Fibroblast of pulmonary artery (primary cell): Measurements from ENCODE around the gene RIN3.

Experiments used
- DNase-seq: peaks from one replicate; pipeline ENCODE4 v3.0.0-alpha.2; 2010; ENCODE audit warnings: low read depth
- H3K4me3 ChIP-seq: replicated peaks from 2 replicates; pipeline ENCODE4 v1.5.1; 2011; ENCODE audit warnings: low read depth, mild to moderate bottlenecking, control low read depth, low read length, moderate library complexity
- TF ChIP-seq, protein P1 (sequence below): IDR thresholded peaks from 2 replicates; pipeline ENCODE4 v1.5.1; 2011; ENCODE audit warnings: mild to moderate bottlenecking, control low read depth, low read length, inconsistent platforms; ENCODE audit errors: missing control alignments

The RIN3 gene

GRCh38 chr14:92599811-92600210 lies 86.2 kb downstream of the RIN3 start:
- TF ChIP-seq, protein P1, sequence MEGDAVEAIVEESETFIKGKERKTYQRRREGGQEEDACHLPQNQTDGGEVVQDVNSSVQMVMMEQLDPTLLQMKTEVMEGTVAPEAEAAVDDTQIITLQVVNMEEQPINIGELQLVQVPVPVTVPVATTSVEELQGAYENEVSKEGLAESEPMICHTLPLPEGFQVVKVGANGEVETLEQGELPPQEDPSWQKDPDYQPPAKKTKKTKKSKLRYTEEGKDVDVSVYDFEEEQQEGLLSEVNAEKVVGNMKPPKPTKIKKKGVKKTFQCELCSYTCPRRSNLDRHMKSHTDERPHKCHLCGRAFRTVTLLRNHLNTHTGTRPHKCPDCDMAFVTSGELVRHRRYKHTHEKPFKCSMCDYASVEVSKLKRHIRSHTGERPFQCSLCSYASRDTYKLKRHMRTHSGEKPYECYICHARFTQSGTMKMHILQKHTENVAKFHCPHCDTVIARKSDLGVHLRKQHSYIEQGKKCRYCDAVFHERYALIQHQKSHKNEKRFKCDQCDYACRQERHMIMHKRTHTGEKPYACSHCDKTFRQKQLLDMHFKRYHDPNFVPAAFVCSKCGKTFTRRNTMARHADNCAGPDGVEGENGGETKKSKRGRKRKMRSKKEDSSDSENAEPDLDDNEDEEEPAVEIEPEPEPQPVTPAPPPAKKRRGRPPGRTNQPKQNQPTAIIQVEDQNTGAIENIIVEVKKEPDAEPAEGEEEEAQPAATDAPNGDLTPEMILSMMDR = no peak
- H3K4me3 ChIP-seq = no peak overlapping the region
- DNase-seq = no peak

DNA sequence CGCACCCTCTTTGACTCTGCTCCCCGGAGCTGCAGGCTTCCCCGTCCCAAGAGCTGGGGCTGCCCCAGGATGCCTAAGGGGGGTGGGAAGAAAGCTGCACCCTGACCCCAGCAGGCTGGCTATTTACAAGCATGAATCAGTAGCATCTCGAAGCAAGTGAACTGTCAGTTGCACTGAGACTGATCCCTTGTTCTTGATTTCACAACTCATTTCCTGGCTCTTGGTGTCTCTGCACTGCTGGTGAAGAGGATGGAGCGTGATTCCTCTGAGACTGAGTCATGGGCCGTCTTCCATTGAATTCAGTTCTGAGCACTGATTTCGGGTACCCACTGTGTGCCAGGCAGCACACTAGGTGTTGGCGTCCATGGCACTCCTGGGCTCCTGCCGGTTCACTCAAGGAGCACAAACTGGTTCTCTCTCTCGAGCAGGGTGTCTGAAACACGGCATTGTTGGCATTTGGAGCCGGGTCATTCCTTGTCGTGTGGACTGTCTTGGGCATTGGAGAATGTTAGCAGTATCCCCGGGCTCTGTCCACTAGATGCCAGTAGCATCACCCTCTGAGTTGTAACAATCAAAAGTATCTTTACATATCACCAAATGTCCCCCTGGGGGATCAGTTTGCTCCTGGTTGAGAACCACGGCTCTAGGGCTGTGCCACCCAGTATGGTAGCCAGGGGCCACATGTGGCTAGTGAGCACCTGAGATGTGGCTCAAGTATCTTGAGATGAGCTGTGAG lies 86.9 kb downstream of the RIN3 start:
- no peak overlapping the region for H3K4me3 ChIP-seq
- peak; percentile 80 for DNase-seq
- TF ChIP-seq, protein P1 = peak; percentile 7

GRCh38 chr14:92601131-92601710 lies 87.6 kb downstream of the RIN3 start:
- DNase-seq = no peak
- TF ChIP-seq, protein P1 = no peak
- H3K4me3 ChIP-seq = no peak overlapping the region

GRCh38 chr14:92601757-92602417 lies 88.3 kb downstream of the RIN3 start:
- DNase-seq = no peak
- H3K4me3 ChIP-seq = no peak overlapping the region
- TF ChIP-seq, protein P1 = no peak

GRCh38 chr14:92603309-92604242 lies 90.0 kb downstream of the RIN3 start:
- H3K4me3 ChIP-seq = no peak overlapping the region
- peak; percentile 84 for DNase-seq
- TF ChIP-seq, protein P1 = peak; percentile 10

DNA sequence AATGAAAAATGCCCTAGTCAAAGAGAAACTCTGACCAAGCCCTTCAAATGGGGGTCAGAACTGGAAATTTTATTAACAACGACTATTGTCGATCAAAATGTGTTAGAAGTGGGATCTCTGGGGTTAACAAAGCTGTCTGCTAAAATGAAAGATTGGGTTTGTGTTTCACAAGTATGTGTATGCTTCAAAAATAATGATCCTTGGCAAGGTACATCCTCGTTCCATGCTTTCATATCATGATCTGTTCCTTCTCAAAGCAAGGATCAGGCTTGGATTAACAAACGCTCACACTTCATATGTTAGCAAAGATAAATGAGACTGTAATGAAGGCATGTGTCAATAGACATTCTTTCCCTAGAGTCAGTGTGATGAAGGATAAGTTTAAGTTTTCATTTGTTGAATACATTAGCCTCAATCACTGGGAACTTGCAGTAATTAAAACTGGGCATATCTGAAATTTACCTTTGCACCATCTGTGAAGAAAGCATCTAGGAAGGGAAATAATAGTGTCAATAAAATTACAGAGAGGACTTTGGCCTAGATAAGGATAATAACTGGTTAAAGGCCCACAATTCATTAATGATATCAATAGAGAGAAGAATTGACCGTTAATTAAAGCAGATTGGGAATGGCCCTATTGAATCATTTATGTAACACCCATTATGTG lies 91.8 kb downstream of the RIN3 start:
- DNase-seq = no peak
- no peak overlapping the region for H3K4me3 ChIP-seq

More for the DNA sequence above, 91.8 kb downstream of the RIN3 start:
- TF ChIP-seq, protein P1 = no peak
